ENCODE results near the gene CBX4. TPM values are rescaled to one million over a fixed set of nuclear protein-coding genes. Genes with fewer than 3 reads are reported as not detected.
A peak's percentile ranks its signal among the peaks of the same experiment; 100 is the strongest.

CBX4 gene
- total RNA-seq, 4 donors from 2014 or later, result 3.0 to 9.0 (median 5.3) TPM

DNA sequence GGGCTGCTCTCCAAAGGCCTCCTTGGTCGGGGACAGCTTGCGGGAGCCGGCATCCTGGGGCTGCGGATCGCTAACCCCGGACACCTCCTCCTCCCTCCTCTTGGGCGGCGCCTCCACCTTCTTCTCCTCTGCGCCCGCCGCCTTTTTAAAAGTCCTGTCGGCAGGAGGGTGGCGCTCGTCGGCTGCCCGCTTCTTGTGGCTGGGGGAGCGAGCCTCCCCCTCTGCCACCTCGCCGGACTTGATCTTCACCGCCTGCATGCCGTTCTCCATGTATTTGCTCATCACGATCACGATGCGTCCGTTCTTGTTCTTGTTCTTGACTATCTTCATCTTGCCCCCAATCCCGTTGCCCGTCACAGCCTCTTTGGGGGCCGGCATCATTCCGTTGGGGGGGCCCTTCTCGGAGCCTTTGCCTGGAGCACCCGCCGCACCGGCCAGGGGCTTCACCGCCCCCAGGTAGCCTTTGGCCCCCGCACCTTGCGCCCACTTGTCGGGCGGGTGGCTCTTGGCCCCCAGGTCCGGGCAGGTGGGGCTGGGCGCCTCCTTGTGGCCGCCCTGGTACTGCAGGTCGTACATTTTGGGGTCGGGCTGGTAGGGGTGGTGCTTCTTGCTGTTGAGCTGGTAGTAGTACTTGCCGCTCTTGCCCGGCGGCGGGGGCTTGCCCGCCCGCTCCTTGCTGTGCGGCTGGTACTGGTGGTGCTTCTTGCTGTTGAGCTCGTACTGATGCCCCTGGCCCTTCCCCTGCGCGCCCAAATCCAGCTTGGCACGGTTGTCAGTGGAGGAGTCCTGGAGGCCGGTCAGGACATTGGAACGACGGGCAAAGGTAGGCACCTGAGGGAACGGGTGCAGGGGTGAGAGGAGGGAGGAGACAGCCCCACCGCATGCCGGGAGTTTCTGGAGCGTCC is 4.4 kb downstream of the CBX4 start:
- Histone ChIP-seq H3K27me3 (peaks cover 5 to 19% (median 9%) of the 10 kb centered on the region in 3 donors), H3K4me3 (no peak overlapping the region), H3K36me3 (no peaks in the 10 kb centered on the region), H3K27ac (no peak overlapping the region), H3K9me3 (no peaks in the 10 kb centered on the region), H3K4me1 (peaks cover 28 to 39% of the 10 kb centered on the region in 2 donors)
- no peak for DNase-seq
- no peak for TF ChIP-seq POLR2A (IDR thresholded peaks at IDR 0.05)
- peak; percentile 14 to 60 (median 47) for TF ChIP-seq CTCF (IDR thresholded peaks at IDR 0.05 in 4 of 5, conservative IDR thresholded peaks at IDR 0.05 in 1 of 5)
- ATAC-seq, result no peak
- intact Hi-C loops (cut with DNase I; ENCODE audit: low total_unique reads) (no loop called here), in situ Hi-C loops (cut with MboI; ENCODE audit: low sequenced_read_pairs in 4 of 4) (no loop called here)

GRCh38 chr17:79833744-79834564 is 5.3 kb downstream of the CBX4 start:
- Histone ChIP-seq H3K9me3 (no peaks in the 10 kb centered on the region), H3K4me1 (peaks cover 27 to 36% of the 10 kb centered on the region in 2 donors), H3K27ac (no peak overlapping the region), H3K4me3 (no peak overlapping the region), H3K36me3 (no peaks in the 10 kb centered on the region), H3K27me3 (peaks cover 4 to 17% (median 9%) of the 10 kb centered on the region in 3 donors)
- intact Hi-C loops (cut with DNase I; ENCODE audit: low total_unique reads) (no loop called here), in situ Hi-C loops (cut with MboI; ENCODE audit: low sequenced_read_pairs in 4 of 4) (no loop called here)
- DNase-seq (no peak), ATAC-seq (no peak)
- TF ChIP-seq CTCF (IDR thresholded peaks at IDR 0.05 in 4 of 5, conservative IDR thresholded peaks at IDR 0.05 in 1 of 5) (no peak), POLR2A (IDR thresholded peaks at IDR 0.05) (no peak)

- no peak for TF ChIP-seq CTCF (IDR thresholded peaks at IDR 0.05 in 4 of 5, conservative IDR thresholded peaks at IDR 0.05 in 1 of 5)
- TF ChIP-seq POLR2A (IDR thresholded peaks at IDR 0.05), result no peak
- in situ Hi-C loops (cut with MboI; ENCODE audit: low sequenced_read_pairs in 4 of 4), result no loop called here
- H3K4me1 ChIP-seq, result peaks cover 22 to 31% of the 10 kb centered on the region in 2 donors
- H3K27ac ChIP-seq, result no peak overlapping the region
- intact Hi-C loops (cut with DNase I; ENCODE audit: low total_unique reads), result no loop called here
- H3K36me3 ChIP-seq, result no peaks in the 10 kb centered on the region
- H3K27me3 ChIP-seq, result peaks cover 4 to 17% (median 9%) of the 10 kb centered on the region in 3 donors
- no peak for DNase-seq
- ATAC-seq, result no peak
- no peak overlapping the region for H3K4me3 ChIP-seq
- H3K9me3 ChIP-seq, result no peaks in the 10 kb centered on the region
Measured at GRCh38 chr17:79833110-79833450, 6.2 kb downstream of the CBX4 start.

DNA sequence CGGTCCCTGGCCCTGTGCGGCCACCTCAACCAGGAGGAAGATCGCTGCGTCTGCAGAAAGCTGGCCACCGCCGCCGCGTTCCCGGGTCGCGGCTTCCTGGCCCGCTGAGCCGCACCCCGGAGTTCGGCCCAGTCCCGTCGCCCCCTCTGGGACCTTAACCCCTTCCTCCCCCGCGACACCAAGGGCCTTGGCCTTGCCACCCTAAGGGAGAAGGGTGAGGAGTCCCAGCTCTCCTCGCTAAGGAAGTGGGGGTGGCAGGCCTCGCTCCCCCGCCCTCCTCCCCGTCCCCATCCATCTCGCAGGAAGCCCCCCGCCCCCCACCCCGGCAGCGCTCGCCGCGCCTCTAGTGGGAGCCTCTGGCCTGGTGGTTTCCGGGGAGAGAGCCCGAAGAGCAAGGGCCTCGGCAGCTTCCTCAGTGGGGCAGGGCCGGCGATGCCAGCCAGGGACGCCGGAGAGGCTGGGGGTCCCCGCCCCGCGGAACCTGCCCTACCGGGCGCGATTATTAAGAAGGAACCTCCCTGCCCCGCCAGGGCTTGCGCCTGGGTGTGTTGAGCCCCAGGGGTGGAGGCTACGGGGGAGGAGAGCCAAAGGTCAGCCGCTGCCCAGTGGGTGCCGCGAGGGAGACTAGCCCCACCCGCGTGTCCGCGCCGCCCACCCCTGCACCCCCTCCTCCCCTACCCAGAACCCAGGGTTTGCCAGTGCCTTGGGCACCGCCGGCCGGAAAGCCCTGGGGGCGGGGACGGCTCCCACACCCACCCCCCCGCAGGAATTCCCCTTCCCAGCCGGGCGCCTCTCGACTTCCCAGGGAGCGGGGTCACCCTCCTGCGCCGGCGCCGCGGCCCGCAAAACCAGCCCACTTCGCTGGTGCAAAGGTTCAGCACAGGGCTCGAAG is 6.8 kb downstream of the CBX4 start:
- peaks cover 16 to 25% of the 10 kb centered on the region in 2 donors for H3K4me1 ChIP-seq
- intact Hi-C loops (cut with DNase I; ENCODE audit: low total_unique reads), result no loop called here

More for the DNA sequence above, 6.8 kb downstream of the CBX4 start:
- Histone ChIP-seq H3K27ac (no peak overlapping the region), H3K27me3 (peaks cover 4 to 17% (median 9%) of the 10 kb centered on the region in 3 donors), H3K4me3 (peak overlapping the region in 3 of 4 donors; percentile 20 to 46 (median 43)), H3K36me3 (no peaks in the 10 kb centered on the region), H3K9me3 (no peaks in the 10 kb centered on the region)
- DNase-seq, result no peak
- in situ Hi-C loops (cut with MboI; ENCODE audit: low sequenced_read_pairs in 4 of 4), result no loop called here
- no peak for TF ChIP-seq POLR2A (IDR thresholded peaks at IDR 0.05)
- TF ChIP-seq CTCF (IDR thresholded peaks at IDR 0.05 in 4 of 5, conservative IDR thresholded peaks at IDR 0.05 in 1 of 5), result no peak
- peak; percentile 3 to 34 for ATAC-seq

All from gastrocnemius medialis (tissue), 4 donors.